ENCODE results near the gene OR6V1. TPM values are rescaled to one million over a fixed set of nuclear protein-coding genes. Genes with fewer than 3 reads are reported as not detected.

Gene OR6V1
- polyA plus RNA-seq, 3 donors, result not detected

Other genes starting within 250 kb of the OR6V1 start
- gene EPHB6, start 197.3 kb upstream of the OR6V1 start, polyA plus RNA-seq, result 10 to 100 TPM in 1 of 3 donors, 1 to 10 TPM in 2; 7.9 to 18.2 (median 9.3) TPM
- under 1 TPM in 1 of 3 donors, not detected in 2; 0.44 TPM for gene TRPV6, start 166.6 kb upstream of the OR6V1 start, polyA plus RNA-seq
- gene TRPV5, start 118.6 kb upstream of the OR6V1 start, polyA plus RNA-seq, result not detected
- under 1 TPM in 1 of 3 donors, not detected in 2; 0.84 TPM for gene LLCFC1, start 112.9 kb upstream of the OR6V1 start, polyA plus RNA-seq
- gene KEL, start 90.0 kb upstream of the OR6V1 start, polyA plus RNA-seq, result 1 to 10 TPM in 1 of 3 donors, not detected in 2; 2.5 TPM
- not detected for gene OR9A2, start 25.2 kb upstream of the OR6V1 start, polyA plus RNA-seq
- not detected for gene PIP, start 79.7 kb downstream of the OR6V1 start, polyA plus RNA-seq
- gene TAS2R39, start 131.1 kb downstream of the OR6V1 start, polyA plus RNA-seq, result not detected
- gene TAS2R40, start 169.7 kb downstream of the OR6V1 start, polyA plus RNA-seq, result under 1 TPM in 1 of 3 donors, not detected in 2; 0.54 TPM
- gene GSTK1, start 211.1 kb downstream of the OR6V1 start, polyA plus RNA-seq, result 100 to 1,000 TPM; 413 to 547 (median 427) TPM
- gene TMEM139, start 232.6 kb downstream of the OR6V1 start, polyA plus RNA-seq, result under 1 TPM in 1 of 3 donors, not detected in 2; 0.55 TPM
- 10 to 100 TPM in 2 of 3 donors, 1 to 10 TPM in 1; 7.9 to 30.2 (median 12.2) TPM for gene CASP2, start 236.0 kb downstream of the OR6V1 start, polyA plus RNA-seq

Measured in CD14-positive monocyte (primary cell).